HG02981 (cell line): ENCODE results near the gene ETS1.

ENCODE experiments used
- ATAC-seq: cut with Tn5 transposase; IDR thresholded peaks from one replicate; pipeline ENCODE4 v1.9.1; 2021; ENCODE audit warnings: mild to moderate bottlenecking, moderate library complexity; ENCODE audit not compliant: unreplicated experiment

Gene ETS1

DNA sequence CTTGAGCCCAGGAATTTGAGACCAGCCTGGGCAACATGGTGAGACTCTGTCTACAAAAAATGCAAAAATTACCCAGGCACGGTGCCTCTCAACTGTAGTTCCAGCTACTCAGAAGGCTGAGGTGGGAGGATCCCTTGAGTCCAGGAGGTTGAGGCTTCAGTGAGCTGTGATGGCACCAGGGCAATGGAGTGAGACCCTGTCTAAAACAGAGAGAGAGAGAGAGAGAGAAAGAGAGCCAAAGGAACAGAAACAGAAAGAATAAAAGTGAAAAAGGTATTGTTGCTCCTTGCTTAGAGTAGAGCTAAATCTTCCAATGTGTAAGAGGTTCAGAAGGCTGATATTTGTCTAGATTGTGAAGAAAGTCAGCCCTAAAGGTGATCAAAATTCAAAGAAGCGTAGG, 8.9 kb upstream of the ETS1 start:
- no peak for ATAC-seq

DNA sequence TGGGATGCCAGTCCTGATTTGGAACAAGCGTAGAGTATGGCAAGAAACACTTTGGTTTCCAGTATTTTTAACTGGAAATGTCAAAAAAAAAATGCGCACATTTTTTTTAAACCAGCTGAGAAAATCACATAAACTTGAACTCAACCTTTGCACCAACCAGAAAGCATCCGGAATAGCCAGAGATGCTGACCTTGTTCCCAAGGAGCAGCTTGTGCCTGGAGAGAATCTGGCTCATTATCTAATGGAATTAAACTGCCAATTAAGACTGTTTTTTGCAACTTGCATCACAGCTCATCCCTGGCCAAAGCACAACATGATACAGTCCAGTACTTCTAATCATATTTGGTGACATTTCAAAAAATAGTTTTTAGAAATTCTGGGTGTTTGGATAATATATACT, 8.4 kb upstream of the ETS1 start:
- no peak for ATAC-seq

DNA sequence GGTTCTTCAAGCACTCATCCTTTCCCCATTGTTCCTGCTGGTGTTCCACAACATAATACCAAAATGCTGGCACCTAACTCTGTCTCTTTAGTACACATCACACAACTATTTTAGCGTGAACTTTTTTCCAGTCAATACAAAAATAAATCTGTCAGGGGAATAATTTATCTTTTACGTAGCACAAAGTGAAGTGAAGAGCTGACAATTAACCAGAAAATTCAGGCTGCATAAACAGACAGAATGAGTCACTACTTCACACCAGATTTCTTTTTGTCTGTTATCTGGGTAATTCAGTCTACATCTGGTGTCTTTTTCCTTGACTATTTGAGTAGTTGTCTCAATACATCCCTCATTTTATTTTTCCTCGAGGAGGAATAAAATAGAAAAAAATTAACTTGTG, 7.9 kb upstream of the ETS1 start:
- ATAC-seq = no peak

DNA sequence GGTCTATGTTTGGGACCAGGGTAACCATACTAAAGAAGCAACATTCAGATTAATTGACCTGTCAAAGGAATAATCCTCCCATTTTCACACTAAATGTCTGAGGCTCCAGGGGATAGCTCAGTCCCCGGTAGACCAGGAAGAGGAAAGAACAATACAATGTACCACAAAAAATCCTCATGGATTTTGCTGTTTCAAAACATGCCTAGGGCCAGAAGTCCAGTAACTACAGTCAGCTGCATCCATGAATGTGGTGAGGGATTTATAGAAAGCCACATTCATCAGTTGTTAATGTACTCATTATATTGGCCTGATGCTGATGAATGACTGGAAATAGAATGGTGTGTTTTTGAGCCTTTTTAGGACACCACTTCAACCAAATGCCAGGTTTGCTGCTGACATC, 6.9 kb upstream of the ETS1 start:
- no peak for ATAC-seq

DNA sequence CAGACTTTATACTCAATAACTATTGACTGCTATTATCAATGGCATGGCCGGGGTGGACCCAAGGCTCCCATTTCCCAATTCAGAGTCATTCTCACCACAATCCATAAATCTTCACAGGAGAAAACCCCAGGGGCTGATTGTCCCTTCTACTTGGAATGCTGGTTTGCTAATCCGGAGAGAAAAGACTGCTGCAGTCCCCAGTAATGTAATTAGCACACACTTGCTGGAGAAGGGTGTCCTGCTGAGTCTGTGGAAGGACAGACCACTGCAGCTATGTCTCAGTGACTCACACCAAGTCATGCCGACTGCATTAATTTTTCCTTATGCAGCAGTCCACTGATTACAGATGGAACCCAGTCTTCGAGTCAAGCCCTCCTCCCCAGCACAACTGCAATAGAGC, 5.9 kb upstream of the ETS1 start:
- ATAC-seq = no peak

DNA sequence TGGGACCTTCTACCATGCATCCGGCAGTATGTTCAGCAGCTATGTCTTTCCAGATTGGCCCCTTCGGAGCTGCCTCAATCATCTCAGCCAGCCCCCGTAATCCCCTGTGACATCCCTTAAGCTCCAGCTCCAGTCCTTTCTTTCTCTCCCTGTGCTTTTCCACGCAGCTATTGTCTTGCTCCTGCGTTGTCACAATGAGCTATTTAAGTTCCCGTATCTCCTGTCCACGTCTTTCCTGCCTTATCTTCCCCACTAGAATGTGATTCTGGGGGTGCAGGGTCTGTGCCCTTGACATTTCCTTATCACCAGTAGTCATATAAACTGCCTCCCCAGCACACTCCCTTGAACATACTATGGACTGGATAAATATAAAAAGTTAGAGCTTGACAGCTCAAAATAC, 5.1 kb upstream of the ETS1 start:
- no peak for ATAC-seq

DNA sequence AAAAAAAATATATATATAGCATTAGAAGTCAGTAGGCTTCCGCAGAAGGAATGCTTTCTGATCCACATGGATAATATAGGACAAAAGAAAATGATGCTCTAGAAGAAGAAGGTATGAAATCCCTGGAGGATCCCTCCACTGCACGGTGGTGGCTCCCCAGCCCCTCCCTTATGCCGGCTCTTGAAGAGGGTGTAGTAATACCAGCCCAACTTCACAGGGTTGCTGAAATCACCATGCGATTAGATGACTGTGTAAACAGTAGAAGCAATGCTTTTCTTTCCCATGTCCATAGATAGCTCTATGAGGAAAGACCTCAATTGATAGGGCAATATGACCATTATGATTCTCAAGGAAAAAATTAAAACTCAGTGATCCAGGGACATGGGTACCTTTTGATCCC, 3.2 kb upstream of the ETS1 start:
- no peak for ATAC-seq

DNA sequence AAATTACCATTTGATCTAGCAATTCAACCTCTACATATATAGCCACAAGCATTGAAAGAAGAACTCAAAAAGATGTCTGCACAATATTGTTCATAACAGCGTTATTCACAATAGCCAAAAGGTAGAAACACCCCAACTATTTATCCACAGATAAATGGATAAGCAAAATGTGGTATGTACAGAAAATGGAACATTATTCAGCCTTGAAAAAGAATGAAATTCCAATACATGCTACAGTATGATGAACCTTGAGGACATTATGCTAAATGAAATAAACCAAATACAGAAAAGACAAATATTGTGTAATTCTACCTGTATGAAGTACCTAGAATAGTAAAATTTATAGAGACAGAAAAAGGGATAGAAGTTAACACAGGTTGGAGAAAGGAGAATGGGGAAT, 2.6 kb upstream of the ETS1 start:
- ATAC-seq = no peak

DNA sequence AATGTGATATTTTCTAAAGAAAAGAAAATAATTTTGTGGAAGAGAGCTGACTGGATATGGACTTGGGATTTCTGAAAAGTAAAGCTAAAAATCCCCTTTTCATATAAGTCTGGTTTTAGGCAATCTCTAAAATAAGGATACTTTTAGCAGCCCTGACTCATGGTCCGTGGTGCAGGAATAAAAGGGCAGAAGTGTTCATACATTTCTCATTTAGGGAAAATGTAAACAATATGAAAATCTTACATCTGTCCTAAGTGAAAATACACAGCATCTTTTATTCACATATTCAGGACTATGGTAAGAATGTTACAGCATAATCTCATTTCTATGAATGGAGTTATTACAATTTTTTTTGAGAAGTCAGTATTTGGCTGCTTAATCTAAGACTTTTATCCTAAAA, 735 bp upstream of the ETS1 start:
- no peak for ATAC-seq

DNA sequence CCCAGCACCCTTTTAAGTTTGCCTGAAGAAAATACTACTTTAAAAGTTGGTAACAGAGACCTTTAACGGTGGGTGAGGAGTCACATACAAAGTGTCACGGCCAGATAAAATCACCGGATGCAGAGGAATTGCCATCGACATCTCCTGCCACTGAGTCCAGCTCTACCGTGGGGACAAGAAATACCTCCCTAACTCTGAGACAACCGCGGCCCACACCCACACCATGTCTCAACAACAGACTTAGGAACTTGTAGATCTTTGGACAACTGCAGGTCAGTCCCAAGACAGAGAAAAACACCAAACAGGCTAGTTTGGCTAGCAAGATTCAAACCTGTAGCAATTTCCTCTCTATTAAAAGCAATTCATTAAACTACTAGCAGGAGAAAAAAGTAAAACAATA, 669 bp downstream of the ETS1 start:
- ATAC-seq = no peak

DNA sequence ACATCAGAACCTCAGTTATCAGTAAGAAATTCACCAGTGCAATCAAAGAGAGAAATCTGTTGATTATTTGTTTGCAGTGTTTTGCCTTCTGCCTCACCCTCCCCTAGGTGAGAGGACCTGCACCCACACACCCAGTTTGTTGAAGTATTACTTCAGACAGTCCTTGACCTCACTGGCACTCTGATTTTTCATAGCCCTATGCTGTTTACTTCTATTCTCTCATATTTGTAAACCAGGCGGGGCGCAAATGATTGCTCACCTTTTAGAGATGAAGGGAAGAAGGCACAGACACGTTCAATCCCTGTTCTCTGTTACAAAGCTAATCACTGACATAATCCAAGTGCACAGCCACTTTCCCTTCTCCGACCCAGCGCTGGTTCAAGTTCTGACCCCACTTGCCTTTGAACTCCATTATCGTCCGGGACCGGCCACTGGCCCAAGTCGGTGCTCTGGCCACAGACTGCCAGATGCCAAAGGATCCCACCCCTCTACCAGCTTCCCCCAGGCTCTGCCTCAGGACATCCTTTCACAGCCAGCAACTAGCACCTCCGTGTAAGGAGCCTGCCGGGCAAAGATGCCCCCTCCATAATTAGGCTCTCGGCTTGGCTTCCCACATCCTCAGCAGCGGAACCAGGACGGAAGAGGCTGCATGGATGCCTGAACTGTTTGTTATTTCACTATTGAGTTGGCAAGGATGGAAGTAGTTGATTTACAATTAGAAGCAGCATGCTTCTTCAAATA, 1.7 kb downstream of the ETS1 start:
- ATAC-seq = no peak

DNA sequence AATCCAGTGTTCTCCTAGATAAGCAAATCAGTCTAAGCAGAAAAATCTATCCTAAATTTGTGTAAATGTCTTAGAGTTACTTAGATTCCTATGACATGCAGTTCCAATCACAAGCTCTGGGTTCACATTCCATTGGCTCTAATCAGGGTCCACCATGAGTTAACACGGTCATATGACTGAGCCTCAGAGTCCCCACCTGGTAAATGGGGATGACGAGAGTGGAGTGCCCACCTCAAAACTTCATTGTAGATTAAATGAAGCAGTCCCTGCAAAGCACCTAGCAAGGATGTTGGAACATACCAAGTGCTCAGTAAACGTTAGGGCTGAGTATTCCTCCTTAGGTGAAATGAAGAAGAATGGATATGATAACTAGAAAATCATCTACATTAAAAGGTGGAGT, 3.1 kb downstream of the ETS1 start:
- no peak for ATAC-seq

DNA sequence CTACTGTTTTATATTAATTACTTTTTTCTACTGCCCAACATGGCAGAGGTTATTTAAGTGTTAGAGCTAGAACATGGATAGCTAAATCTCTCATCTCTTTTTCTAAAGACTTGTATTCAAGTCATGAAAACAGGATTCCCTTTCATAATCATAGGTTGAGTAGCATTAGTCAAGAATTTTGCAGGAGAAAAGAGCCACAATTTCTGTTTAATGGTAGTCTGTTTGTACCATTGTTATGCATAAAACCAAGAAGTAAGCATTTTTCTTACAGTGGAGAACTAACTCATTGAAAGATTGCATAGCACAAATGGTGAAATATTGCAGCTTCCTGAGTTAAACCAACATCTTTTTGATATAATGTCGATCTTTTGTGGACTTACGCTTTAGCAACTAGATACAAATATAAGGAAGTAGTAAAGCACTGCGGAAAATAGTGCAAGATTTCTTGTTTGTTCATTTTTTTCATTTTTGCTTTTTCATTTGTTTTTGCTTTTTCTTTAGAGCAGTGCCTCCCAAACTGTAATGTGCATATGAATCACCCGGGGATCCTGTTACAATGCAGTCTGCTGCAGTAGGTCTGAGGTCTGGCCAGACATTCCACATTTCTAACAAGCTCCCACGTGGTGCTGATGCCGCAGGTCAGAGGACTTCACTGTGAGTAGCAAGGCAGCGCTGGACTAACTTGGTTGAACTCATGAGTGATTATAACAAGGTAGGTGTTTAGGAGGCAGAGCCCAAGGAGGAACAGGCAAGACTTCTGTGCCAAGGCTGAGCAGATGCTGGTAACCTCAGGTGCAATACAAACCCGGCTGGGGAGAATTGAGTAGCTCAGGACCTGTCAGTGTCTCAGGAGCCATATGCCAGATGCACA, 4.6 kb downstream of the ETS1 start:
- no peak for ATAC-seq

DNA sequence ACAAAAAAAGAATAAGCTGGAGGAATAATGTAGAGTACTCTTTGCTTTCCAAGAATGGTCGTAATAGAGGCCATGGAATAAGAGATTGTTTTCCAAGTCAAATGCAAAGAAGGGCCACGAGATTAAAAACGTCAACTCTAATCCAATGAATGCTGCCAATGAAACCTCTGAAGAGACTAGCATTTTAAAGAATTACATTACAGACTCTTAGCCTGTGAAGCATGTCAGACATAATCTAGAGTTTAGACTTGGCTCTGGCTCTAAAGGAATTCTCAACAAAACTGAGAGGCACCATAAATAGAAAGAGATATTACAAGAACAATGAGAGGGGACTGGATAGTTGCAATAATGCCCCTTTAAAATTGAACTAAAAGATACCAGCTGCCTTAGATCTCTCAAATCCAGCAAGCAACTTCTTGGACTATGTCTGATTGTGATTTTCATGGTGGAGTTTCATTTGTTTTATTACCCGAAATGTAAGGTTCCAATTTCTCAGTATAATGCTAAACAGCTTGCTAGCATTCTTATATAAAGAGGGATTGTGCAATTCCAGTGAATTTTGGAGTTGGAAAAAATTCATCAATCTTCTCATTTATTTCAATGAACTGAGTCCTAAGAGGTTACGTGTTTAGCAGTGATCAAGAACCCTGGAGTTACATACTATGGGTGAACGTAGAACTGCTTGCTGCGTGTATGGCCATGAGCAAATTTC, 5.6 kb downstream of the ETS1 start:
- ATAC-seq = no peak

DNA sequence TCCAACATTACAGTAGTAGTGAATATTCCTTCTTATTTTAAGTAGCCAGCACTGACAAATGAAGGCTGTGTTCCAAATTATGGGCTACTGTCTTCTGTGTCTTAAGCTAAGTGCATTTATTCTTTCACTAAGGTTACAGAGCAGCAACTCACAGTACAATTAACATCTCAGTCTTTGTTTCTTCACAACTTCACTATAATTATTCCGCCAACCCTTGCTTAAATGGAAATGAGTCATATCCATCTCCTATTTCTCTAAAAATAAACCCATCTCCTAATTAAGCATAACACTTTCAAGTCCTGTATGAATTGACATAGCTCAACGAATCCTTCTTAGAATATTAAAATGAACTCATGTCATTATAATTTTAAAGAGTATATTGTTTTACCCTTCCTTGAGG, 6.7 kb downstream of the ETS1 start:
- no peak for ATAC-seq

DNA sequence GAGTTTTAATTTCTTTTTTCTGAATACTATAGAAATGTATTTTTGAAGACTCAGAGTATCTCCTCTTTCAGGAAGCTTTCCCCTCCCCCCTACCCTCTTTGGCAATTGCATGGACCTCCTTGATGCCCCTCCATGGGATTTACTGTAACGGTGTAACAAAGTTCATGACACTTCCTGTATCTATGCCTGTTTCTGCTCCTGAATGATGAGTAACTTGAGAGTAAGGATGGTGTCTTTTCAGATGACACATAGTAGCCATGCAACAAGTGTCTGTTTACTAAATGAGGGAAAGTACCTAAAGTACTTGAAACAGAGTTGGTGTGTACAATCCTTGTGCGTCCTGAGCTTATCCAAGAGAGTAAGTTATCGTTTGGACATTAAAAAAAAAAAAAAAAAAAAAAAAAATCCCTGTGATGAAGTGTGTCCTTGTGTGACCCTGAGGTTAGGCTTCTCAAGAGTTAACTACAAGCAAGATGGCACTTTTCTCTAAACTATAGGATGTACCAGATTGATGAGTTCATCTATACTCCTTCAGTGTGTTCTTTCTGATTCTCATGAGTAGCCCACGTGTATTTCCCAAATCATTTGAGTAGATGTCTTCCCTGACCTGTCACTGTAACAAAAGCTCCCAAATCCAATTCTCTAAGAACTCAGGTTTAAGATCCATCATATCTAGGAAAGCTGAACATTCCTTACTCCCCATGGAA, 7.4 kb downstream of the ETS1 start:
- ATAC-seq = peak; percentile 71

DNA sequence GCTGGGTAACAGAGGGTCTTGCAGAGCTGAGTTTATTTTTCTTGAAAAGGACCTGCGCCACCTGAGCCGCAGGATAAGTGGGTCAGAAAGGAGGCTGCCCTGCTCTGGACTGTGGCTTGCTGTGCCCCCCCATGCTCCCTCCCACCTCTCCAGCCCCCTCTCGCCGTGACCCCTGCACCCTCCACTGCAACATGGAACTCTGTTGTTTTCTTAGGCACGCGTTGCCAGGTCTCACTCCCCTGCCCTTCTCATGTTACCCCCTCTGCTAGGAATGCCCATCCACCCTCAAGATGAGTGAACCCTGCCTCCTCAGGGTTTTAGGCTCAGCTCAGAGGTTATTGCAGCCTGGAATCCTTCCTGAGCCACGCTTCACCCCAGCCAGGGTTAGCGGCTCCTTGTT, 10.8 kb downstream of the ETS1 start:
- no peak for ATAC-seq

DNA sequence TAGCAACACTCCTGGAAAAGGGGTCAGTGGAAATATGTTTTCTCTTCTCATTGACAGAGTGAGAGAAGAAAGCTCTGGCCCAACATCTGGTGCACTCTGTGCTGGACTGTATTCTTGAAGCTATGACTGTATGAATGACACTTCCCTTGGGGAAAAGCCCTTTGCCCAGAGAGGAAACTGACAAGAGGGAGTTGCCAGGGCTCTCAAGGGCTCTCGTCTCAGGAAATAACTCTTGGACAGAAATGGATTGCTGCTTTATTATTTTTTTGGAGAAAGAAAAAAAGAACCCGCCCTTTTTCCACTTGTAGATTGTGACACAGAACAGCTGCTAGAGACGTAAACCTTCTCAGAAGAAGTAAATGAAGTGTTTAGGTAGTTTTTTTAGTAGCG, 11.4 kb downstream of the ETS1 start:
- ATAC-seq = peak; percentile 32

DNA sequence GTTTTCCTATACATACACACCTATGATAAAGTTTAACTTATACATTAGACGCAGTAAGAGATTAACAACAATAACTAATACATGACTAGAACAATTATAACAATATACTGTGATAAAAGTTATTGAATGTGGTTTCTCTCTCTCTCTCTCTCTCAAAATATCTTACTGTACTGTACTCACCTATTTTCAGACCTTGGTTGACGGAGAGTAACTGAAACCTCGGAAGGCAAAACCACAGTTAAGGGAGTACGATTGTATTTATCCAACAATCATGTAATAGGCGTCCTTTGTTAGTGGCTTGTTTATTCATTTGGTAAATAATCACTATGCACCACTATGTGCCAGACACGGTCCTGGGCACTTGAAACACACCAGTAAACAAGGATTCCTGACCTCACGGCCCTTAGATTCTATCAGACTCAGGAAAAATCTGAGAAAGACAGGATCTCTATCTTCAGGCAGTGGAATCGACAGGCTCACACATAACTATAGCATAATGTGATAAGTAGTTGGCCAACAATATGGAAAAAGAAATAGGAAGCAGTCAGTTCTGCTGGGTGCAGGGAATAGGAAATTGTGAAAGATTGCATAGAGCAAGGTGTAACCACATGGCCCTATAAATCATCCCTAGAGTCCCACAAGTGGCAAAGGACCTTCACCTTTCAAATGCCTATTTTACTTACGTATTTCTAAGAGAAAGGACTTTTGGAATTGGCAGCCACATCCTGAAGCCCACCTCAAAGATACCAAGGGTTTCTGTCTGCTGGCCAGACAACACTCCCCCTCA, 12.0 kb downstream of the ETS1 start:
- no peak for ATAC-seq

DNA sequence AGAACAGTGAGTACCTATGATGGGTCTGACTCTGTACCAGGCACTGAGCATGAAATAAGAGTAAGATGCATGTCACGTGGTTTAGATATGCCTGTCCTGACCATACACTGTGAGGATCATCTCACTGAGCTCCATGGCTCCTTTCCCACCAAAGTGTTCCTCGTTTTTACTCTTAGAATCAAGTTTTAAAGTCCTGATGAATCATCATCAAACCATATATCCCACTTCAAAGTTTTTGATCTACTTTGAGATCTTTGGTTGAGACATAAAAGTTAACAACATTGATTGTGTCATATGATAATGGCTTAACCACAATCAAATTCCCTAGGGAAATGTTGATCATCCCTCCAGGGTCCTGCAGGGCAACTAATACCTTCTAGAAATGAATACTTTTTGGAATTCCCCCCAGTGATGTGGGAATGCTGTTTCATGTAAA, 12.8 kb downstream of the ETS1 start:
- ATAC-seq = no peak
